ENCODE results near the gene LY86.

DNA sequence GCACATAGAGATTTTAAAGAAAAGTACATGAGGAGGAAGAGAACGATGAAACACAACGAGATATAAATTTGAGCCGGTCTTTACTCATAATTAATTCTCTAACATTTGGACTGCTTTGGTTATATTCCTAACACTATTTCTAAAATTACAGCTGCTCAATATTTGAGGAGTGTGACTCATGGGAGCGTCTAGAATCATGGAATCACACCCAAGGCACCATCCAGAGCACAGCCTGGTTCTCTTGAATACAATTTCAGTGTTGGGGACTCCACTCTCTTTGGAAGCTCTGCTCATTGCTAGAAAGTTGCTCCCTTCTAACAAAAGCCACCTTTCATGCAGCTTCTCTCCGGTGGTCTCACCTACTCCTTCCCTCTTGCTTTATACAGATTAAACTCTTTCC is 64.4 kb downstream of the LY86 start:
- TF ChIP-seq, protein P1, sequence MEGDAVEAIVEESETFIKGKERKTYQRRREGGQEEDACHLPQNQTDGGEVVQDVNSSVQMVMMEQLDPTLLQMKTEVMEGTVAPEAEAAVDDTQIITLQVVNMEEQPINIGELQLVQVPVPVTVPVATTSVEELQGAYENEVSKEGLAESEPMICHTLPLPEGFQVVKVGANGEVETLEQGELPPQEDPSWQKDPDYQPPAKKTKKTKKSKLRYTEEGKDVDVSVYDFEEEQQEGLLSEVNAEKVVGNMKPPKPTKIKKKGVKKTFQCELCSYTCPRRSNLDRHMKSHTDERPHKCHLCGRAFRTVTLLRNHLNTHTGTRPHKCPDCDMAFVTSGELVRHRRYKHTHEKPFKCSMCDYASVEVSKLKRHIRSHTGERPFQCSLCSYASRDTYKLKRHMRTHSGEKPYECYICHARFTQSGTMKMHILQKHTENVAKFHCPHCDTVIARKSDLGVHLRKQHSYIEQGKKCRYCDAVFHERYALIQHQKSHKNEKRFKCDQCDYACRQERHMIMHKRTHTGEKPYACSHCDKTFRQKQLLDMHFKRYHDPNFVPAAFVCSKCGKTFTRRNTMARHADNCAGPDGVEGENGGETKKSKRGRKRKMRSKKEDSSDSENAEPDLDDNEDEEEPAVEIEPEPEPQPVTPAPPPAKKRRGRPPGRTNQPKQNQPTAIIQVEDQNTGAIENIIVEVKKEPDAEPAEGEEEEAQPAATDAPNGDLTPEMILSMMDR (IDR thresholded peaks at IDR 0.05) = no peak
- no peak for TF ChIP-seq EZH2 (IDR thresholded peaks at IDR 0.05; ENCODE audit: borderline replicate concordance, insufficient read depth, low read depth, low read length, poor library complexity, severe bottlenecking)

All from B cell (primary cell).